M059J (cell line): Measurements from ENCODE around the gene VAT1L. TPM values are rescaled to one million over a fixed set of nuclear protein-coding genes. Genes with fewer than 3 reads are reported as not detected.

Experiments
- DNase-seq: peaks from one replicate; pipeline ENCODE4 v3.0.0-alpha.2; 2012; ENCODE audit warnings: low read depth
- total RNA-seq: library from RNA; depleted of rRNA; stranded (reverse); fragments of >200 nt; shearing (Covaris generic); gene quantifications from 2 replicates; pipeline ENCODE4 v1.2.3, GENCODE V29; 2014; rRNA removed

VAT1L gene, protein sequence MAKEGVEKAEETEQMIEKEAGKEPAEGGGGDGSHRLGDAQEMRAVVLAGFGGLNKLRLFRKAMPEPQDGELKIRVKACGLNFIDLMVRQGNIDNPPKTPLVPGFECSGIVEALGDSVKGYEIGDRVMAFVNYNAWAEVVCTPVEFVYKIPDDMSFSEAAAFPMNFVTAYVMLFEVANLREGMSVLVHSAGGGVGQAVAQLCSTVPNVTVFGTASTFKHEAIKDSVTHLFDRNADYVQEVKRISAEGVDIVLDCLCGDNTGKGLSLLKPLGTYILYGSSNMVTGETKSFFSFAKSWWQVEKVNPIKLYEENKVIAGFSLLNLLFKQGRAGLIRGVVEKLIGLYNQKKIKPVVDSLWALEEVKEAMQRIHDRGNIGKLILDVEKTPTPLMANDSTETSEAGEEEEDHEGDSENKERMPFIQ
- 0.57 and 1.3 TPM in 2 replicates for total RNA-seq

DNA sequence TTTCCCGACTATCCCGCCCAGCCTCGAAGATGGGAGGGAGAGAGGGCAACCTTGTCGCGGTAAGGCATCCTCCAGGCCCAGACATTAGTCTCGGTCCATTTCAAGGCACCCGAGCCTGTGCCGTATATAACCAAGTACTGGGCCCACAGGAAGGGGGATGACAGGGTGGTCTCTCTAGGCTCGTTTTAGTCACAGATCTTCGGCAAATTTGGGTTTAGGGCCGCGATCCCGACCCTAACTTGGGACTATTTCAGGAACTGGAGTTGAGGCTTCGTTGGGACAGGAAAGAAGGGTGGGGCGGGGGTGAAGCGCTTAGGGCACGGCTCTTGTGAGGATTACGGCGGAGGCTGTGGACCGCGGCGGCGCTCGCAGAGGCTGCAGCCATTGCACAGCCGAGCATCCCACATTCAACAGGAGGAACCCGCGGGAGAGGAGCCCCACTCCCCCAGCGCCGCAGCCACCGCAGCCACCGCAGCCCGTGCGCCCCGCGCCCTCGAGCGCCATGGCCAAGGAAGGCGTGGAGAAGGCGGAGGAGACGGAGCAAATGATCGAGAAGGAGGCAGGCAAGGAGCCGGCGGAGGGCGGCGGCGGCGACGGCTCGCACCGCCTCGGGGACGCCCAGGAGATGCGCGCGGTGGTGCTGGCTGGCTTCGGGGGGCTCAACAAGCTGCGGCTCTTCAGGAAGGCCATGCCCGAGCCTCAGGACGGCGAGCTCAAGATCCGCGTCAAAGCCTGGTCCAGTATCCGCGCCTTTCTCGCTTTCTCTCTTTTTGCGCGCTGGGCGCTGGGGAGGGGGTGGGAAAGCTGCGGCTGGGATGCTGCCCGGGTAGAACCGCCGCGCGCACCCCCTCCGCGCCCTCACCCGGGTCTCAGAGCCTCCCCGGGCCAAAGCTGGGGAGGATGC lies at the start of gene VAT1L:
Gene VAT1L, plus strand, starts transcription at position 384 of the 904 bp plus-strand sequence. Its CDS starts 119 bp downstream, at position 503.
- DNase-seq: peak; percentile 29

DNA sequence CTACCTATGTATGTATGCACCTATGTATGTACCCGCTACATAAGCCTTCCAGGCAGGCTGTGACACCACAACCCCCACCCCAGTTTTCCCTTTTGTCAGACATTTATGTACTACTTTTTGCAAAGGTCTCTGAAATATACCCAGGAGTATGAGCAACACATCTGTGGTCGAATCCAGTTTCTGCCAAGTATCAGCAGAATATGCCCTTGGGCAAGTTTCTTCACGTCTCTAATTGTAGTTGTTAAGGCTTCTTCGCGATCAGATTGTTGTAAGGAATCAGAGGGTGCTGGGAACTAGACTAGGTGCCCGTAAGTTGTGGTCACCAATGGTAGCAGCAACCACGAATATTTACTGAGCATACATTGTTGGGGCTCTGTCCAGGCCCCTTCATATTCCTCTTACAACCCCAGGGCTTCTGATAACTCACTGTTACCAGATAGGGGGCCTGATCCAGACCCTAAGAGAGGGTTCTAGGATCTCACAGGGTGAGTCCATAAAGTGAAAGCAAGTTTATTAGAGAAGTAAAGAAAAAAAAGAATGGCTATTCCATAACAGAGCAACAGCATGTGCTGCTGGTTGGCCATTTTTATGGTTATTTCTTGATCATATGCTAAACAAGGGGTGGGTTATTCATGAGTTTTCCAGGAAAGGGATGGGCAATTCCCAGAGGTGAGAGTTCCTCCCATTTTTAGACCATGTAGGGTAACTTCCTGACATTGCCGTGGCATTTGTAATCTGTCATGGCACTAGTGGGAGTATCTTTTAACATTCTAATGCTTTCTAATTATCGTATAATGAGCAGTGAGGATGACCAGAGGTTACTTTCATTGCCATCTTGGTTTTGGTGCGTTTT lies 49.4 kb upstream of the VAT1L start:
- peak; percentile 94 for DNase-seq

- peak; percentile 77 for DNase-seq
Observed at GRCh38 chr16:77739559-77739892, 48.8 kb upstream of the VAT1L start.

DNA sequence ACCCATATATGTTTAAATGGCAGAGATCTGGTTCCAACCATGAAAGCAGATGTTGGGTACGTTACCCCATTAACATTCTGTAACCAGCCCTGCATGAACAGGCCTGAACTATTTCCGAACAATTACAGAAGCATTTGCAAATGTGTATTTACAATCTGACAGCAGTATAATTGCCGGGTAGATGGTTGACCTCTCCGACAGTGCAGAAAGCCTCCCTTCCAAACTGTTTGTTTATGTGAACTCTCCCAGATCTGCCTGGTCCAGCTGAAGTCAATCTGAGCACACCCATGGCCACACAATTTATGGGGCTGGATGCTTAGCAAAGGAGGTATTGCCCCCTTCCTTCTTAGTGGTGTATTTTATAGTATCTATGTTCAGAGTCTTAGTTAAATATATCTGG lies 44.2 kb upstream of the VAT1L start:
- no peak for DNase-seq

- no peak for DNase-seq
Observed at GRCh38 chr16:77745972-77746371, 42.4 kb upstream of the VAT1L start.

DNA sequence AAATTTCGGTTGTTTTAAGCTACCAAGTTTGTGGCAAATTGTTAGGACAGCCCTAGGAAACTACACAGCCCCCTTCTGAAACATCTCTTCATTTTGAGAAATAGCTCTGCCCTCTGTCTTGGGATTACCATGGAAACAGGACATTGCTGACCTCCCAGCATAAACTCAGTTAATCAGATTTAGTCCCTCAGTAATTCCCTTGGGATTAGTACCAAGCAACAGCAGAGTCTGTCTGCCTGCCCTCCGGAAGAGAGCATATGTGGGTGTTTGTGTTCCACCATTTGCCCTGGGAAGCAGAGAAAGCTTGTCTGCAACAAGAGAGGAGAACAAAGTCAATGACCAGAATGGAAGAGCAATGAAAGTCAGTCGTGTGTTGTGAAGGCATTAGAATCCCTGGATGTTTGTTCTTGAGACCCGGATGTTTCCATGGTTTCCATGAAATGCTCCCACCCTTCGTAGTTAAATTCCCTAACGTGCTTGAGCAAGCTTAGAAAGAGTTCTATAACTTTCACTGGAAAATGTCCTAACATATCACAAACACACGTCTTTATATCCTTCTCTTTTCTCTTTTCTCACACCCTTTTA lies 39.9 kb upstream of the VAT1L start:
- no peak for DNase-seq

DNA sequence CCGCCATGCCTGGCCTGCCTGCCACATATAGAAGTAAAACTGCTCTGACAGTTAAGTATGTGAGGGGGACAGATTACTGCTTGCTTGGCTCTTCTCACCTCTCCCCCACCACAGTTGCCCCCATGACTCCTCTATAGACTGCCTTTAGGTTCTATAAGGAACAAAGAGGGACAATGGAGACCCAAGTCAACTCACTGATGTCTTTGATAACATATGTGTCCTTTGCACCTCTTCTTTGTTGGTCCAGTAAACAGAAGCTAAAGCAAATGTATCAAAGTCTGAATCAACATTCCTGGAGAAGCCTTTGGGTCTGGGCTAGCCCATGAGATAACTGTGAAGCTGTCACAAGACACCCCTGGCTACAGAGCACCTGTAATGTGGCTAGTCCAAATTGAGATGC lies 38.9 kb upstream of the VAT1L start:
- DNase-seq: no peak

- no peak for DNase-seq
Observed at GRCh38 chr16:77758046-77758445, 30.3 kb upstream of the VAT1L start.

GRCh38 chr16:77758508-77758907 lies 29.9 kb upstream of the VAT1L start:
- DNase-seq: no peak

DNA sequence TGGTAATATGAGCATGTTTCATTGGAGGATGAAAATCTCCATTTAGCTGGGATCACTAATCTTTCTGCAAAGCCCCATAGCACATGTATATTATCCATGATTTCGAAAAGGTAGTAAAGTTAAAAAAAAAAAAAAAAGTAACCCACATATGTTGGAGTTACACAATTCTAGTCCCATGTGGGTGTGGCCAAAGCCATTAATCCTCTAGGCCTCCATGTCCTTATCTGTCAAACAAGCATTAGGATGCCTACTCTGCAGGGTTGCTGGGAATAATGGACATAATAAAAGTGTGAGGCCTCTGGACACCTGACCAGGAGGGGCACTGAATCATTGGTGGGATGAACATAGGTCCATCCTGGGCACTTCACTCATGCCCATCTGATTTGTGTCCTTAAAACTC lies 29.2 kb upstream of the VAT1L start:
- no peak for DNase-seq

- peak; percentile 34 for DNase-seq
Observed at GRCh38 chr16:77759821-77760220, 28.5 kb upstream of the VAT1L start.

DNA sequence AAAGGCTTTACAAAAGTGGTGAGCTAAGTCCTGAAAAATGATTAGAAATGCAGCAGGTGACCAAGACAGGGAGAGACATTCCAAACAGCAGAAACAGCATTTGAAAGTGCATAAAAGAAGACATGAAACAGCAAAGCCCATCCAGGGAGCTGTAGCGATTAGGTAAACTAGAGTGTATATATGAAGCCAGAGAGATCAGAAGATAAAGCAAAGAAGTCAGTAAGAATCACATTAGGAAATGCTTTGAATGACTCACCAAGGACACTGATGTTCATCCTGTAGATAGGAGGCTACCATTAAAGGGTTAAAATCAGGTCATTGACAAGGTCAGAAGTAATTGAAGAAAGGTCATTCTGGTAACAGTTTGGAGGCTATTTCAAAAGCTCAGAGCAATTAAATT lies 27.6 kb upstream of the VAT1L start:
- peak; percentile 57 for DNase-seq

DNA sequence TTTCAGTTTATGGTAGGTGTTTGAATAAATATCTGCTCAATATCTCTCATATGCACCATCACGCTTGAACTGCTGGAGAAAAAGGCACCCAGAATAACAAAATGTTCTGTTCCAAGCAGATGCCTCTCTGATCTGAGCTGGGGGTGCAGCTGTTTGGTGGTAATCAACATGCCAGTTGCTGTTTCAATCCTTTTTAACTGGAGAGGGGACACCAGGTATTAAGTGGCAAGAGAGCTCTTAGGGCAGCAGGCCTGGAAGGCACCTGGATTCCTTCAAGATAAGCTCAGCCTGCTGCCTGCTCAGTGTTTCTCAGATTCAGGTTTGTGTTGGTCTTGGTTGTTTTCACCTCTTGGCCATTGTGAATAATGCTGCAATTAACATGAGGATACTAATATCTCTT lies 27.2 kb upstream of the VAT1L start:
- no peak for DNase-seq

DNA sequence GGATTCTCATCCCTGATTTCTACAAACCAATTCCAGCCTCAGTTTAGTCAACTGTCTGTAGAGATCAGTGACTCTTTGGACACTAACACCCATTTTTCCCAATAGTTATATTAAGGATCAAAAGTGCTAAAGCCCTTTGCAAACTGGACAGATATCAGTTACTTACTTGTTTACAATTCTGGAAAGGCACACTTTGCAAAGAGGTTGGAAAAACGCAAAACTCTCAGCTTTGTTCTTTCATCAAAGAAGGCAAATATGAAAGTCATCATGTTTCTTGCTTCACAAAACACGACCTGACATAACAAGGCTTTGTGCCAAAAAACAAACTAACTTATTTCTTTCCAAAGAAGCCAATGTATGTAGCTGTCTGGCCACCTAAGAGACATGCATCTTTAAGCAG lies 26.1 kb upstream of the VAT1L start:
- no peak for DNase-seq

DNA sequence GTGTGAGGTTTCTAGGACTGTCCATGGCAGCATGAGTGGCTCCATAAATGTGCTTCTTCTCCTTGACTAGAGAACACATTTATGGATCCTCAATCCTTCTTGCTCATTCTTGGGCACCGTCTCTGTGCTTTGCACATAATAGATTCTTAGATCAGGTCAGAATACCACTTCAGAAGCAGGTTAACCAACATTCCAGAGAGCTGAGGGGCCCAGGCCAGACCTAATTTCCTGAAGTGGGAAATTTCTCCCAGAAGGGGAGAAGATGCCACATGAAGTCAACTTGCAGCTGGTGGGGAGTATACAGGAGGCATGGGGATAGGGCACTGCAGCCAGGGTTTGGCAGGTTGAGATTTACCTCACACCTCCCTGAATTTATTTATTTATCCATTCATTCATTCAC lies 24.4 kb upstream of the VAT1L start:
- no peak for DNase-seq

- peak; percentile 61 for DNase-seq
Observed at GRCh38 chr16:77767211-77767610, 21.2 kb upstream of the VAT1L start.

DNA sequence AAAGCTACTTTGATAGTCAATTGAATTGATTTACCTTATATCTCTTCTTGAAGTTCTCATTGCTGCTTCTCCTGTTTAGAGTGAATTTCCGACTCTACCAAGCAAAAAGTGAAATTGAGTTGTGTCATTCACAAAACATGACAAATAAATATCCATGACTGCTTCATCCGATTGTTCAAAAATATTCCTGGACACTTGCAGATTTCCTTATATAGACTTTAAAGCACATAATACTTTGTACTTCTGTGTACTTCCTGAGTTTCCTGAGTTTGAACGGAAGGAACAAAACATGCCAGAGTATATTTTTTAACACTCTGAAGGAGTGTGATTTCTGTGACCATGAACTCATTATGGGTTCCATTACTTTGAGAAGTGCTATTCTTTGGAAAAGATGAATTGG lies 20.5 kb upstream of the VAT1L start:
- no peak for DNase-seq

- DNase-seq: peak; percentile 60
Observed at GRCh38 chr16:77775911-77776909, 12.2 kb upstream of the VAT1L start.

DNA sequence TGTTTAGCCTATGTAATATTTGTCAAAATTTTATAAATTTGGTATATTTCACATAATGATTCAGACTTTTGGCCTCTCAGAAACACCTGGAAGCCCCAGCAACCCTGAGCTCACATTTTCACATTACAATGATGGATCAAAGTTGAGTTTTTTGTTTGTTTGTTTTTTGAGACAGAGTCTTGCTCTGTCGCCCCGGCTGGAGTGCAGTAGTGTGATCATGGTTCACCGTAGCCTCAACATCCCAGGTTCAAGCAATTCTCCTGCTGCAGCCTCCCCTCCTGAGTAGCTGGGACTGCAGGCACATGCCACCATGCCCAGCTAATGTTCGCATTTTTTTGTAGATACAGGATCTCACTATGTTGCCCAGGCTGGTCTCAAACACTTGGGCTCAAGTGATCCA lies 10.6 kb upstream of the VAT1L start:
- no peak for DNase-seq

- peak; percentile 95 for DNase-seq
Observed at GRCh38 chr16:77780378-77780837, 8.0 kb upstream of the VAT1L start.
